CD4-positive, alpha-beta T cell treated with Interleukin-2 at 100 ng/mL for 4 hours (primary cell): ENCODE results near the gene HS3ST6.
"Not testable (repeated sequence)": the region's sequence is repeated elsewhere in the genome, so short reads cannot be mapped to it uniquely, and the experiment has no call there.

Source experiments
- DNase-seq: peaks from one replicate; pipeline ENCODE4 v3.0.0-alpha.2; 2020; ENCODE audit warnings: low spot score

HS3ST6 gene

GRCh38 chr16:1926271-1926670 lies 8.1 kb upstream of the HS3ST6 start:
- no peak for DNase-seq

- no peak for DNase-seq
These were observed 5.9 kb upstream of the HS3ST6 start for GRCh38 chr16:1924095-1924494.

GRCh38 chr16:1923299-1924034 lies 5.3 kb upstream of the HS3ST6 start:
- no peak for DNase-seq

- DNase-seq: no peak
These were observed 4.1 kb upstream of the HS3ST6 start for GRCh38 chr16:1922357-1922756.

GRCh38 chr16:1920727-1921171 lies 2.5 kb upstream of the HS3ST6 start:
- DNase-seq: no peak

GRCh38 chr16:1920122-1920521 lies 1.9 kb upstream of the HS3ST6 start:
- DNase-seq: not testable (repeated sequence)

- no peak for DNase-seq
These were observed 1.2 kb upstream of the HS3ST6 start for GRCh38 chr16:1919327-1919998.

GRCh38 chr16:1917665-1918350 lies 407 bp downstream of the HS3ST6 start:
- no peak for DNase-seq

GRCh38 chr16:1917056-1917664 lies 1.1 kb downstream of the HS3ST6 start:
- no peak for DNase-seq

- no peak for DNase-seq
These were observed 1.6 kb downstream of the HS3ST6 start for GRCh38 chr16:1916640-1916990.

- no peak for DNase-seq
These were observed 2.2 kb downstream of the HS3ST6 start for GRCh38 chr16:1915732-1916639.

GRCh38 chr16:1914988-1915387 lies 3.2 kb downstream of the HS3ST6 start:
- DNase-seq: no peak

- no peak for DNase-seq
These were observed 4.1 kb downstream of the HS3ST6 start for GRCh38 chr16:1914084-1914608.

- no peak for DNase-seq
These were observed 4.7 kb downstream of the HS3ST6 start for GRCh38 chr16:1913327-1914083.

- no peak for DNase-seq
These were observed 6.0 kb downstream of the HS3ST6 start for GRCh38 chr16:1912215-1912543.

- DNase-seq: no peak
These were observed 6.6 kb downstream of the HS3ST6 start for GRCh38 chr16:1911467-1912214.

- no peak for DNase-seq
These were observed 8.5 kb downstream of the HS3ST6 start for GRCh38 chr16:1909561-1910231.

GRCh38 chr16:1908983-1909382 lies 9.2 kb downstream of the HS3ST6 start:
- no peak for DNase-seq

- no peak for DNase-seq
These were observed 10.0 kb downstream of the HS3ST6 start for GRCh38 chr16:1908184-1908583.
